Measurements from ENCODE around the gene CSNK1G2. TPM values are rescaled to one million over a fixed set of nuclear protein-coding genes. Genes with fewer than 3 reads are reported as not detected.

Gene CSNK1G2
- total RNA-seq, result 77.2 and 93.3 TPM in 2 replicates

GRCh38 chr19:1941146-1942077, at the start of gene CSNK1G2:
Gene CSNK1G2, plus strand, starts transcription at chr19:1941172. Its CDS starts 28,601 bp downstream, at chr19:1969773.

GRCh38 chr19:1905110-1905862, 35.7 kb upstream of the CSNK1G2 start, which contains the start of the genes ADAT3 and SCAMP4:
Gene ADAT3, plus strand, starts transcription at chr19:1905399. Its CDS starts 6,649 bp downstream, at chr19:1912048.
Gene SCAMP4, plus strand, starts transcription at chr19:1905399. Its CDS starts 9,621 bp downstream, at chr19:1915020.

GRCh38 chr19:2015608-2015950, 74.6 kb downstream of the CSNK1G2 start, which contains the start of gene BTBD2:
Gene BTBD2, minus strand, starts transcription at chr19:2015714. Its CDS starts 11 bp downstream, at chr19:2015703.

Other genes with a start within 250 kb of the CSNK1G2 start
- gene ONECUT3, start 187.7 kb upstream of the CSNK1G2 start, total RNA-seq, result under 0.01 TPM in 1 of 2 replicates, not detected in the other
- gene ATP8B3, start 128.9 kb upstream of the CSNK1G2 start, total RNA-seq, result 1.2 TPM in 1 of 2 replicates, not detected in the other
- 9.9 and 13.9 TPM in 2 replicates for gene REXO1, start 92.7 kb upstream of the CSNK1G2 start, total RNA-seq
- gene KLF16, start 77.6 kb upstream of the CSNK1G2 start, total RNA-seq, result 9.8 and 13.7 TPM in 2 replicates
- gene ABHD17A, start 55.7 kb upstream of the CSNK1G2 start, total RNA-seq, result 68.6 and 68.9 TPM in 2 replicates
- 0.64 and 2.9 TPM in 2 replicates for gene ADAT3, start 35.8 kb upstream of the CSNK1G2 start, total RNA-seq
- 22.6 and 25.5 TPM in 2 replicates for gene SCAMP4, start 35.8 kb upstream of the CSNK1G2 start, total RNA-seq
- 48.4 and 54.5 TPM in 2 replicates for gene BTBD2, start 74.5 kb downstream of the CSNK1G2 start, total RNA-seq
- 507 and 547 TPM in 2 replicates for gene MKNK2, start 110.1 kb downstream of the CSNK1G2 start, total RNA-seq
- gene MOB3A, start 155.2 kb downstream of the CSNK1G2 start, total RNA-seq, result 37.3 and 39.3 TPM in 2 replicates
- gene IZUMO4, start 155.7 kb downstream of the CSNK1G2 start, total RNA-seq, result 2.6 and 4.6 TPM in 2 replicates
- gene AP3D1, start 210.4 kb downstream of the CSNK1G2 start, total RNA-seq, result 85.7 and 126 TPM in 2 replicates
- gene DOT1L, start 222.8 kb downstream of the CSNK1G2 start, total RNA-seq, result 4.8 and 9.4 TPM in 2 replicates

All from tracheal epithelial cell (primary cell).